NCI-H460 (cell line): ENCODE results near the gene FNIP1. TPM values are rescaled to one million over a fixed set of nuclear protein-coding genes. Genes with fewer than 3 reads are reported as not detected.
"Not testable (repeated sequence)": the region's sequence is repeated elsewhere in the genome, so short reads cannot be mapped to it uniquely, and the experiment has no call there.

Experiments
- DNase-seq: peaks from one replicate; pipeline ENCODE4 v3.0.0-alpha.2; 2016; ENCODE audit warnings: low read depth; ENCODE audit errors: extremely low read depth
- total RNA-seq: library from RNA; depleted of rRNA; stranded (reverse); fragments of >200 nt; shearing (Covaris generic); gene quantifications from 2 replicates; pipeline ENCODE4 v1.2.3, GENCODE V29; 2014

Gene FNIP1
- total RNA-seq, 1 experiment from 2014 or later: 20.7 TPM

DNA sequence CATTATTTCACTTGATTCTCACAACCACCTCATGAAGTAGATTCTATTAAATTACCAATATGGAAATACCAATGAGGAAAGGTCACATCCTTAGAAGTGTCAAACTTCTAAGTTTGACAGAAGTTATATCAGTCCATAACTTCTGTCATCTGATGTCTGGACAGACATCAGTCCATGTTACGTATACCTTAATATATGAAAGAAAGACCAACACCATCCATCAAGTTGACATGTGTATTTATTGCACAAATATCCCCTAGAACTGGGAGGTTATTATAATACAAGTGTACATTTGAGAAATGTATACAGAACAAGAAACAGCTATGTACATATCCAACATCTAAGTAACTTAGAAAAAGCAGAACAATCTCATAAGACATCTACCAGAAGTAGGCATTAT is 155.3 kb downstream of the FNIP1 start:
- no peak for DNase-seq

DNA sequence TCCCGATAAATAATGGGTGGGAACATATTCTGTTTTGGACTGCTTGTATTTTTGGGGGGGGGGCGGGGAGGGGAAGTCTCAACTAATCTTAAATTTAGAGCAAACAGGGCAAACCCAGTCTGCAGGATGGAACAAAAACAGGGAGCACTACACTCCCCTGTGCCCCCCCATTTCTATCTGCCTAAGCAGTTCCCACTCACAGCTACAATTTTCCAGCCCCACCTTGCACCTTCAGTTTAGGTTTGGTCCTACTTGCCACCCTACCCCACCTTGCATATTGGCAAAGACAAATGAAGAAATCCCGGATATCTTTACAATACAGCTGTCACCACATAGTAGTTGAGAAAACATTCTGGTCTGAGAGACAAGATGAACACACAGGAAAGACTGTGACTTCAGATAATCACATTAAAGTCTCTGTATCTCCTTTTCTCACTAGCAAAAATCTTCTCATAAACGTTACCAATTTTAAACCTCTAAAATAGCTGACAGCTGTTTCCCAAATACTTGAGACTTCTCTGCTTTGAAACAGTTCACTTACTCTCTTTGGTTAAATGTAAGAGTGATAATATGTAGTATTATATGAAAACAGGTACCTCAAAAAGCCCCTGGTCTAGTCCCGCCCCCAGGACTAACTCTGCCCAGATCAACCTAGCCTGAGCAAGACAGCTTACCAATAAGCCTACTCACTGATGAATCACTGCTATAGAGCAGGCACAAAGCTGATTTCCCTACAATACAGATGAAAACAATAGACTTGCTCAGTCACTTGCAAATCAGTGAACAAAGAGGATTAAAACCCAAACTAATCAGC is 156.6 kb downstream of the FNIP1 start:
- DNase-seq: no peak

DNA sequence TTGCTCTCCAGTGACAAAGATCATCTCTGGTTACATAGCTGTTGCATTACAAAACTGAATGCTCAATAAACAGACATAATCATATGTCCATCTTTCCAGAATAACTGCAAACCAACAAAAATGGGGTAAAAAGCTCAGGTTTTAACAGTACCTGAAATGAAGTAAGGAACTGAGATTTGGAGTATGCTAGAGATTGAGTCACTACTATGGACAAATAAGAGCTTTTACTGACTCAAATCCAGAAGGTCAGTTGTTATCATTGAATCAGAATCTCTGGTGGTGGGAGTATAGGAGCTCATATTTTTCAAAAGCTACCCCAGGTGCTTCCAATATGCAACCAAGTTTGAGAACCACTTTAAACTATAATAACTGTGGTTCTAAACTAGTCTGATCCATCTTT is 157.7 kb downstream of the FNIP1 start:
- no peak for DNase-seq

DNA sequence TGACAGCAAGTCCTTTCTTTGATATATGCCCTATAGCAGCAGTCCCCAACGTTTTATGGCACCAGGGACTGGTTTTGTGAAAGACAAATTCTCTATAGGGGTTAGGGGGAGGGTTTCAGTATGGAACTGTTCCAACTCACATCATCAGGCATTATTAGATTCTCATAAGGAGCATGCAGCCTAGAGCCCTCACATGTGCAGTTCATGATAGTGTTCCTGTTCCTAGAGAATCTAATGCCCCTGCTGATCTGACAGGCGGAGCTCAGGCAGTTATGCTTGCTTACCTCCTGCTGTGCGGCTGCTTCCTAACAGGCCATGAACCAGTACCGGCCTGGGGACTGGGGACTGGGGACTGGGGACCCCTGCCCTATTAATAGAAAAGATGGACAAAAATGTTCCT is 159.1 kb downstream of the FNIP1 start:
- DNase-seq: no peak

DNA sequence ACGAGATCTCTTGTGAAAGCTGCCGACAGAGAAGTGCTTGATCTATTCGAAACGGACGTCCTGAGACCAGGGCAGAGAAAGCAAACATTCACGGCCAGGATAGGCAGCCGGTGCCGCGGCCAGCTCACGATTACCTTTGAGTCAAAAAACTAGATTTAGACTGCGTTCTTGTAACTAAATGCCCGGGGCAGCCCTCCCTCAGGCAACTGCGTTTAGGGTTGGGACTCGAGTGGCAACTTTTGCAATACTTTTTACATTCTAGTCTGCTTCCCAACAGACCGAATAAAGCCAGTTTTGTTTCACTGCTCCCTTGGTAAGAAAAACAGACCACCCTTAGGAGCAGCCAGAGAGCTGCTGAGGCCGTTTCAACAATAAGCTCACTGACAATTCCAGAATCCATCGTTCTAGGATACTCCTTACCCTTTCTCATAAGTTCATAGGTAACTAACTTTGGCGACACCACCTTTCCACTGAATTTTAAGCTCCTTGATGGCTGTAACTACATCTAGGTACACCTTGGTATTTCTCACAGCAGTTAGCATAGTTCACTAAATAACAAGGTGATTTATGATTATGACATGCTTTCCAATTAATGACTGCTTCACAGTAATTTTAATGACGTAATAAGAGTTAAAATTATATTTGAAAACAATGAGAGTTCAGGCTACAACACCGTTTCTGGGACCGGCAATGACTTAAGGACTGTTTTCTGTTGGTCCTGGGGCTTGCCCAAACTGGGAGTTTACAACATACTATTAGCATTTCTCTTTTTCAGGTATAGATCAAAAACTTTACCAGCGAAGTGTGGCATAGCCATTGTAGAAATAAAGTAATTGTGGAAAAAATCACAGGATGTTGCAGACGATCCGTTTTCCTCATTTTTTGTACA is 160.9 kb downstream of the FNIP1 start:
- peak; percentile 6 for DNase-seq

DNA sequence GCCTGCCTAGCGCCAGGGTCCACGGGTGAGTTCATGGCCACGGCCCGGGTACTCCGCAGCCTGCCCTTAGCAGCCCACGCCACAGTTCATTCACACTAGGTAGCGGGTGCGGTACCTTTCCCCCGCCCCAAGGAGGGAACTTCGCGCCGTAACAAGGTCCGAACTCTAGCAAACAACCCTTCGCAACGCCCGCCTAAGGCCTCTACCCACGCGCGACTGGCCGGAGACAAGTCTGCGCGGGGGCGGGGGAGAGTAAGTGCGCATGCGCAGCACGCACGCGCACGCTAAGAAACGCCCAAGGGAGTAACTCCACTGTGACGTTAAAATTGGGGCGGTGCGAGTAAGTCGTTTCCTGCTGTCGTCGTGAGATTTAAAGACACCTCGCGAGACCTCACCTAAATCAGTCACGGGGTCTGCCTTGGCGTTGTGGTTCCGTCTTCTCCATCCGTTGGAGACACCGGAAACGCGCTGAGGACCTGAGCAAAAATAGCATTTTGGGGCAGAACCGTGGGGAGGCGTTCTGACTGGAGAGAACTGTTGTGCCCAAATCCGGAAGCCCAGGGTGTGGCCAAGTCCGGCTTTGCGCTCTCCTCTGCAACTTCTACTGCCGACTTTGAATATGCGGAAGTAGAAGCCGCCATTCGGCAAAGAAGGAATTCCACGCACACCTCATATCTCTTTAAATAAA is 161.7 kb downstream of the FNIP1 start, which contains the start of gene RAPGEF6:
Gene RAPGEF6, minus strand, starts transcription at position 234 of the 688 bp plus-strand sequence. Its CDS starts 199 bp downstream, at position 35.
- peak; percentile 100 for DNase-seq

DNA sequence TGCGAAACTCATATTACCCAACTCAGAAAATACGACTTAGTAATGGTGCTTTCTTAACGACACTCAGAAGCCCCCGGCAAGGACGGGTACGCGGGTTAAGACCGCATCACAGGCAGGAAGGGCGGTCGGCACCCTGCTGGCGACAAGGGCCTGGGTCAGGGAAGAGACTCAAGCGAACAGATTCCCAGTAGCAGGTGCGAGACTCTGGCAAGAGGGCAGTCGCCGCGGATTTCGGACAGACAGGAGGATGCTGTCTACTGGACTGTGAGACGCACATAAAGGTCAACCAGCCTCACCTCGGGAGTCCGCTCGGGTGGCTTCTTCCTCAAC is 162.2 kb downstream of the FNIP1 start:
- DNase-seq: peak; percentile 42

DNA sequence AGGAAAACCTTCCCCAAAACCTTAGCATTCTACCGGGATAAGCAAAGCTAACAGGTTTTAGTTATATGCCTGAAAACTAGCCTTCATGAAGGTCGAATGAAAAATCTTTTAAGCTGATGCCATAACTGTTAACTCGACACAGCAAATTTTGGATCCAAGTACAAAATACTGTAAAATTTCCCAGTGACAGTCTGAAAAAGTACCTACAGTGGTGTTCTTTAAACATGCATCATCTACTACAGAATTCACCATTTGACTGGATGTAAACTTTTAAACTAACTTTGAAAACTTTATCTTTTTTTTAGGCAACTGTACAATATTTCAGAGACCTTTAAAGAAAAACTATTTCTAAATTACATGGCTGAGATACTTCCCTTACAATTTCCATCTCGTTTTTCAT is 162.6 kb downstream of the FNIP1 start:
- DNase-seq: no peak

DNA sequence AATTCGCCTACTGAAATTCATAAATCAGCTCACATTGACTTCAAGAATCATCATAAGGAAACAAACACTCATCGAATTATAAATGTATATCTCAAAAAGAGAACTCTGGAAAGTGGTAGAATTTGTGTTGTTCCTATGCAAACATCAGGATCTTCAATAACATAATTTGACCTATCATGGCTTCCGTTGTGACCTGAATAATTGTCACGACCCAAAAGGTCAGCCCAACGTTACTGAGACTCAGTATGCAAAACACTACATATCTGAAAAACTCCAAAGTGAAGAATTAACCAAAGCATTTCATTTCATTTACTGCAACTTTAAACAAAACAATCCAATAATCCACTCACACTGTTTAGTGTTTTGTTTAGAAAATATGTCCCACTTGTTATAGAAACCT is 163.0 kb downstream of the FNIP1 start:
- no peak for DNase-seq

DNA sequence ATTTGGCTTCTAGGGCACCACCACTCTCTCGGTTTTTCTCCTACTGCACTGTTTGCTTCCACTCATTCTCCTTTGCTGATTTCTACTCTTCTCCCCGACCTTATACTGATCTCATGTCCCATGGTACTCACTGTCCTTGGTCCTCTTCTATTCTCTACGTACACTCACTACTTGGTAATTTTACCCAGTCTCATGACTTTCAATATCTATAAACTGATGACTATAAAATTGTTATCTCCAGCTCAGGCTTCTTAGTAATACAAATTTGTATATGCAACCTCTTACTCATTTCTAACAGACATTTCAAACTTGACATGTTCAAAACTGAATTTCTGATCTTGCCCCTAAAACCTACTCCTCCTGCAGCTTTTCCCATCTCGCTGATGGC is 165.9 kb downstream of the FNIP1 start:
- DNase-seq: no peak

DNA sequence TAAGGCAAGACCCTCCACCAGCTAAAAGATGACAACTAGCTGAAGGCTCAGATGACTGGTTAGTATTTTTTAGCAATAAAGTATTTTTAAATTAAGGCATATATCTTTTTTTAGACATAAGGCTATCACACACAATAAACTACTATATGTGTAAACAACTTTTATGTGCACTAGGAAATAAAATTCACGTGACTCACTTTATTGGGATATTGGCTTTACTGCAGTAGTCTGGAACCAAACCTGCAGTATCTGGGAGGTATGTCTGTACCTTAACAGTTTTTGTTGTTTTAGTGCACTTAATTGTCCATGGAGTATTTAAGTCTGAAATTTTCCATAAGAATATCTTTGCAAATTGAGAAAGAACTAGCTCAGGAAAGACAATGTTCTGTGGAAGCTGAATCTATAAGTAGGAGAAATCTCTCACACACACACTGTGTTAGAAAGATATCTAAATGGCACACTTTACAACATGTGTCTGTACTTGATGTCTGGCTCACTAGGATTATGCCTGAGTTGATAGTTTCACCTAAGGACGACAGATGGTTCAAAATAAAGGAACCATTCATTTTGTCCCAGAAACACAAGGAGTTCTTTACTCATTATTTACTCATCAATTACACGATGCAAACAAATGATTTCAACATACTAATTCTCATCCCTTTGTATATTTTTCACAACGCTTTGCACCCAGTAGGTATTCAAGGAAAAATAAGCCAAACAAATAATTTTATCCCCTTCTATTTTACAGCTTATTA is 166.4 kb downstream of the FNIP1 start:
- DNase-seq: peak; percentile 9

DNA sequence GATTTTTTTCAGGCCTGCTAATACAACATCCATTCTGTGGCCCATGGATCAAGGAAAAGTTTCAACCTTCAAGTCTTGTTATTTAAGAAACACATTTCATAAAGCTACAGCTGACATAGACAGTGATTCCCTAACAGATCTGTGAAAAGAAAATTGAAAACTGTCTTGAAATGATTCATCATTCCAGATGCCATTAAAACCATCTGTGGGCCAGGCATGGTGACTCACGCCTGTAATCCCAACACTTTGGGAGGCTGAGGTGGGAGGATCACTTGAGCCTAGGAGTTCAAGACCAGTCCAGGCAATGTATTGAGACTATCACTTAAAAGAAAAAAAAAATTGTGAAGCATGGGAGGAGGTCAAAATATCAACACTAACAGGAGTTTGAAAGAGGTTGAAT is 167.8 kb downstream of the FNIP1 start:
- DNase-seq: no peak

DNA sequence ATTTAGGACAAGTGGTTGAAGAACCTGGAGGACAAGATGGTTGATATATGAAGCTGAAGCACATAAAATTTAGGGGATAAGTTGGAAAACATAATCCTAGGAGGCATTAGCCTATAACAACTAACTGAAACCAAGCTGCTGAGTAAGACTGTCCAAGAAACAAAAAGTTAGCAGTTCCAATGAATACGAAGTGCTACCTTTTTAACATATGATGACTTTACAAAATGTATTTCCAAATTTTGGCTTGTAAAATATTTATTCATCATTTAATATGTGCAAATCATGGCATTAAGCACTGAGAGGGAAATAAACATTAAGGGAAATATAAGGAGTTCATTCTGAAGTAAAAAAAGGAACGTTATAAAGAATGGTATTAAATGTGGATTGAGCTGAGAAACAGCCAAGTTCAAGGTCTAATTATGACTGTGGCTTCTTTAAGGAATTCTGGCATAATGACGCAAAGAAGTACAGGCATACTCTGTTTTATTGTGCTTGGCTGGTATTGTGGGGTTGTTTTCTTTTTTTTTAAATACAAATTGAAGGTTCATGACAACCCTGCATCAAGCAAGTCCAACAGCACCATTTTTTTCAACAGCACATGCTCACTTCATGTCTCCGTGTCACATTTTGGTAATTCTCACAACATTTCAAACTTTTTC is 169.5 kb downstream of the FNIP1 start:
- DNase-seq: no peak

DNA sequence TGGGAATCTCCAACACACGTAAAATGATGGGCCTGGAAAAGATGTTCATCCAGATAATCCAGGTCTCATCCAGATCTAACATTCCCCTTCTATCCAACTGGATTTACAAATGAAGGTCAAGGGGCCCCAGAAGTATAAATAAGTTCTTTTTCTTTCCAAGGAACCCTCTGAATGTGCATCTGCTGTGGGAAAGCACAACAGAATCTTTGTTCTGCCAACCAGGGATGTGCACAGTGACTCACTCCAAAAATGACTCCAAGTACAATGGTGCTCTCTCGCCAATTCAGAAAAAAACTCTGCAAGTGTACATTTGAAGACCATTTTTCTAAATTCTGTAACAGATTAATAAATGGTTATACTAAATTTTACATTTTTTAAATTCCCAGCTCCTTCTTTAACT is 174.2 kb downstream of the FNIP1 start:
- no peak for DNase-seq

DNA sequence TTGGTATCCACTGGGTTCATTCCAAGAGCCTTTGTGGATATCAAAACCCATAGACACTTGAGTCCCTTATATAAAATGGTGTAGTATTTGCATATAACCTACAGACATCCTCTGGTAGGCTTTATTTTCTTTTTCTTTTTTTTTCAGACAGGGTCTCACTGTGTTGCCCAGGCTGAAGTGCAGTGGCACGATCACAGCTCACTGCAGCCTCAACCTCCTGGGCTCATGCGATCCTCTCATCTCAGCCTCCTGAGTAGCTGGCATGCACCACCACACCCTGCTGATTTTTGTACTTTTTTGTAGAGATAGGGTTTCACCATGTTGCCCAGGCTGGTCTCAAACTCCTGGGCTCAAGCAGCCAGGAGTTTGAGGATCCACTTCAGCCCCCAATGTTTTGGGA is 175.7 kb downstream of the FNIP1 start:
- DNase-seq: not testable (repeated sequence)

DNA sequence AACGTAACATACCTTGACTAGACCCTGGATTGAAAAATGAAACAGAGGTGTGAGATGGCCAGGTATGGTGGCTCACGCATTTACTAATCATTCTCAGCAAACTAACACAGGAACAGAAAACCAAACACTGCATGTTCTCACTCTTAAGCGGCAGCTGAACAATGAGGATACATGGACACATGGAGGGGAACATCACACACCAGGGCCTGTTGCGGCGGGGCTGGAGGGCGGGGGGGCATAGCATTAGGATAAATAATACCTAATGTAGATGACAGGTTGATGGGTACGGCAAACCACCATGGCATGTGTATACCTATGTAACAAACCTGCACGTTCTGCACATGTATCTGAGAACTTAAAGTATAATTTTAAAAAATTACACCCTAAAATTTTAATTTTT is 177.7 kb downstream of the FNIP1 start:
- no peak for DNase-seq

DNA sequence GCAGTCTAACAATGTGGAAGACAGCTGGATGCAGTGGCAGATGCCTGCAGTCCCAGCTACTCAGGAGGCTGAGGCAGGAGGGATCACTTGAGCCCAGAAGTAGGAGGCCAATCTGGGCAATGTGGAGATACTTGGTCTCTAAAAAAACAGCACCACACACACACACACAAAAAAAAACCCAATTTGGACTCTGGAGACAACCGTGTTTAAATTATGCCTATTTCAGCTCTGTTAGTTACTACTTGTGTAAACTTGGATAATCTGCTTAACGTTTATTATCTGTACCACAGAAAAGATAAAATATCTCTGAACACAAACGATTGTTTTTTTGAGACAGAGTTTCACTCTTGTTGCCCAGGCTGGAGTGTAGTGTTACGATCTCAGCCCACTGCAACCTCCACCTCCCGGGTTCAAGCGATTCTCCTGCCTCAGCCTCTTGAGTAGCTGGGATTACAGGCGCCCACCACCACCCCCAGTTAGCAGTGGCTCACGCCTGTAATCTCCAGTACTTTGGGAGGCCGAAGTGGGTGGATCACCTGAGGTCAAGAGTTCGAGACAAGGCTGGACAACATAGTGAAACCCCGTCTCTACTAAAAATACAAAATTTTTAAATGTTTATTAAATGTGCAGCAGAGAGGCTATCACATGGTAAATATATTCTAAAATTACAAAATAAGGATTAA is 179.5 kb downstream of the FNIP1 start:
- no peak for DNase-seq

DNA sequence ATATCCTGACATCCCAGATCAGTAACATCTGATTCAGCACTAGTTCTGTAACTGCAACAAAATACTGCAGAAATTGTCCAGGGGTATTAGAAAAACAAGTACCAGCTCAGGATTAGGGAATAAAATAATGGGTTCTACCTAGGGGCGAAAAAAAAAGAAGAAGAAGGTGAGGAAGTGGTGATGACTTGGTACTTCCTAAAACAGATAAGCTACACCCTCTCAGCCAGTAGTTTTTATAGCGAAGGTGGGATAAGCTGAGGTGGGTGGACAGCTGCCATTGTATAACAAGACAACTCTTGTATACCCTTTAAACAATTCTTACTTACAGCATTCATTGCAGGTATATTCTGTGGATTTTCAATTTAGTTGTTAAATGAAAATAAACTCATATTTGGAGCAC is 180.9 kb downstream of the FNIP1 start:
- DNase-seq: no peak

DNA sequence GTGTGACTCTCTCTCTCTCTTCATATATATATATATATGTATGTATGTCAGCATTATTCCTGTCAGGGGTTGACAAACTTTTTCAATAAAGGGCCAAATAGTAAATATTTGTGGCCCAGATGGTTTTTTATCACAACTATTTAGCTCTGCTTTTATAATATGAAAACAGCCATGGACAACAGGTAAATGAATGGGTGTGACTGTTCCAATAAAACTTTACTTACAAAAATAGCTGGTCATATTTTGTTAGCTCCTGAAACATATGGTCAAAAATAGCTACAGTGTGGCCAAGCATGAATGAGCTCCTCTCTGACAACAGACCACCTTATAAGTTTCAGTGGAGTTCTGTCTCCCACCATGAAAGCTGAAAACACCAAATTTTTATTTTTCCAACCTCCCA is 183.4 kb downstream of the FNIP1 start:
- DNase-seq: no peak

DNA sequence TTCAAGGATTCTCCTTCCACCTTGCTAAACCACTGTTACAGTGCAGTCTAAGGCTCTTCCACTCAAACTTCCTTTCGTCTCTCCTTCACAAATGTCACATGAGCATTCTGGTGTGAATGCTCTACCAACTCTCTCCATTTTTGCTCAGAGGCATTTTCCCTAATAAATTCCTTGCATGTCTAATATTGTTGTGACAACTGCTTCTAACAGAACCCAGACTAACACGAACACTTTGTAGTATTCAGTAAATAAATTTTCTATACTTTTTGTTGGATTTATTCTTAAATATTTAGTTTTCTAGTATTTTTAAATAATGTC is 185.8 kb downstream of the FNIP1 start:
- no peak for DNase-seq
